SKM-1 (cell line): ENCODE results near the gene YJEFN3.

Source experiments
- DNase-seq: peaks from one replicate; lab custom pipeline; 2025; ENCODE audit not compliant: unreplicated experiment; lab: John Stamatoyannopoulos, UW

YJEFN3 gene

DNA sequence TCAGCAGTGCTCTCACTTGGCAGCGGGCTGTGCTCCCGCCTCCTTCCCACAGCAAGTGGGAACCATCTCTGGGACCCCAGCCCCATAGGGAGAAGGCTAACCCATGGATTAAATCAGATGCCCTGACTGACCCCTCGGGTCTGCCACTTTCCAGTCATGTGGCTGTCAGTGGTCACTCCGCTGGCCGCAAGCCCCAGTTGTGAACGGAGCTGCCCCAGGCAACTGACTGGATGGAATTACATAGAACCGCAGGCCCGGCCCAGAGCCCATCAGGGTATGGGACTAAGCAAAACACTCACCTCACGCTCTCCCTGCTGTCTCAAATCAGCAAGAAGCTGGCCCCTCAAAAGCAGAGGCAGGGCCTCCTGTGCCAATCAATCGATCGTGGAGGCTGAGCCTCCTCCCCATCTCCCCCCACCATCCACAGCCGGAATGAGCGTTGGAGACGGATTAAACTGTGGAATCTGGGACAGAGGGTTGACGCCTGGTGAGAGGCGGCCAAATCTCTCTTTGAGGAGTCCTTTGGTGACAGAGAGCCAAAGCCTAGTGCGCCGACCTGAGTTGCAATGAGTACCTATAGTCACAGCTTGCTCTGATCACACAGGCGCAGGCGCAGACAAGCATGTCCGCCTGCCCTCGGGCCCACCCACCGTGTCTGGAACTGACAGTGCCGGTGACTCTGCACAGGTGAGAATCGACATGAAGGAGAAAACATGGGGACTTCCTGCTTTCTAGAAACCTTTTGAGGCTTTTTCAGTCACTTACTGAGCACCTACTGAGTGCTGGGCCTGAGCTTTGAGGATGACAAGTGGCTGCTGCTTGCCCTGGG is 51.0 kb downstream of the YJEFN3 start:
- DNase-seq = no peak

GRCh38 chr19:19580418-19580817 is 51.7 kb downstream of the YJEFN3 start:
- DNase-seq = no peak

GRCh38 chr19:19581391-19581790 is 52.7 kb downstream of the YJEFN3 start:
- no peak for DNase-seq

- no peak for DNase-seq
Observed at GRCh38 chr19:19582471-19582870, 53.8 kb downstream of the YJEFN3 start.

GRCh38 chr19:19584356-19584755 is 55.6 kb downstream of the YJEFN3 start:
- DNase-seq = no peak
